G401 (cell line): ENCODE results near the gene BCAM. TPM values are rescaled to one million over a fixed set of nuclear protein-coding genes. Genes with fewer than 3 reads are reported as not detected.

Experiments
- total RNA-seq: library from RNA; depleted of rRNA; stranded (reverse); fragments of >200 nt; shearing (Covaris generic); gene quantifications from 2 replicates; pipeline ENCODE4 v1.2.3, GENCODE V29; 2014; rRNA removed

The BCAM gene
- total RNA-seq, 1 experiment from 2014 or later = 28.5 TPM

Other genes with a start within 250 kb of the BCAM start
- not detected in 2 replicates for gene IGSF23, start 195.5 kb upstream of the BCAM start, total RNA-seq
- gene PVR, start 165.2 kb upstream of the BCAM start, total RNA-seq = 36.7 and 43.1 TPM in 2 replicates
- 0.78 TPM in 1 of 2 replicates, not detected in the other for gene CEACAM19, start 137.6 kb upstream of the BCAM start, total RNA-seq
- not detected in 2 replicates for gene CEACAM16, start 110.0 kb upstream of the BCAM start, total RNA-seq
- gene BCL3, start 60.4 kb upstream of the BCAM start, total RNA-seq = 6.6 and 9.1 TPM in 2 replicates
- gene CBLC, start 31.2 kb upstream of the BCAM start, total RNA-seq = not detected in 2 replicates
- 126 and 154 TPM in 2 replicates for gene NECTIN2, start 37.2 kb downstream of the BCAM start, total RNA-seq
- 226 and 256 TPM in 2 replicates for gene TOMM40, start 82.2 kb downstream of the BCAM start, total RNA-seq
- gene APOE, start 96.7 kb downstream of the BCAM start, total RNA-seq = 2,018 and 2,607 TPM in 2 replicates
- gene APOC1, start 105.5 kb downstream of the BCAM start, total RNA-seq = 182 and 412 TPM in 2 replicates
- gene APOC4, start 133.1 kb downstream of the BCAM start, total RNA-seq = not detected in 2 replicates
- not detected in 2 replicates for gene APOC2, start 136.9 kb downstream of the BCAM start, total RNA-seq
- gene CLPTM1, start 146.3 kb downstream of the BCAM start, total RNA-seq = 6.2 and 17.2 TPM in 2 replicates
- gene RELB, start 192.4 kb downstream of the BCAM start, total RNA-seq = 12.7 and 16.6 TPM in 2 replicates
- 12.1 and 23.8 TPM in 2 replicates for gene CLASRP, start 229.9 kb downstream of the BCAM start, total RNA-seq